IMR-90 (cell line): ENCODE data around the gene KRT79. TPM values are rescaled to one million over a fixed set of nuclear protein-coding genes. Genes with fewer than 3 reads are reported as not detected.

Experiments
- ATAC-seq: fragments of 200-7000 bp; cut with Tn5 transposase; 2 replicates; pipeline ENCODE4 v1.9.1; 2020; ENCODE audit warnings: low read depth, mild to moderate bottlenecking, moderate library complexity
- BruUV-seq: library from RNA; stranded (reverse); fragments of 400-500 nt; replicated peaks from 2 replicates; lab custom pipeline; 2021; lab: Mats Ljungman, UMichigan
- CTCF ChIA-PET: fragments of 300-600 bp; formaldehyde crosslinking; extraction: SDS; loops from one replicate; lab custom pipeline; 2021; ENCODE audit warnings: antibody characterized with exemption; lab: Yijun Ruan, JAX
- POLR2A ChIA-PET: fragments of 300-600 bp; sonication (Branson Sonifier 250); formaldehyde crosslinking; loops from one replicate; lab custom pipeline; 2022; ENCODE audit warnings: antibody characterized with exemption; ENCODE audit not compliant: unreplicated experiment; lab: Charles Lee
- DNase-seq: peaks from one replicate; pipeline ENCODE4 v3.0.0; 2013
- H2AFZ ChIP-seq: replicated peaks from 2 replicates; pipeline ENCODE3; 2013; ENCODE audit warnings: low read length, mild to moderate bottlenecking; ENCODE audit not compliant: poor library complexity
- H2AK5ac ChIP-seq: 2 replicates; pipeline ENCODE4 v1.6.1; 2013; ENCODE audit warnings: low read depth, low read length, inconsistent platforms
- H2AK9ac ChIP-seq: replicated peaks from 2 replicates; pipeline ENCODE3; 2013; ENCODE audit warnings: mild to moderate bottlenecking, low read depth, low read length, moderate library complexity; ENCODE audit not compliant: poor library complexity
- H2BK120ac ChIP-seq: 2 replicates; pipeline ENCODE4 v1.6.1; 2013; ENCODE audit warnings: low read depth, low read length, inconsistent platforms
- H2BK15ac ChIP-seq: 3 replicates; pipeline ENCODE4 v1.6.1; 2013; ENCODE audit warnings: low read depth, low read length, inconsistent platforms
- H2BK20ac ChIP-seq: 2 replicates; pipeline ENCODE4 v1.6.1; 2013; ENCODE audit warnings: low read depth, mild to moderate bottlenecking, inconsistent platforms, low read length, moderate library complexity
- H2BK5ac ChIP-seq: 2 replicates; pipeline ENCODE4 v1.6.1; 2013; ENCODE audit warnings: mild to moderate bottlenecking, low read depth, low read length, inconsistent platforms; ENCODE audit not compliant: poor library complexity, severe bottlenecking
- H3K14ac ChIP-seq: replicated peaks from 2 replicates; pipeline ENCODE4 v1.6.1; 2013; ENCODE audit warnings: low read depth, low read length, inconsistent platforms
- H3K18ac ChIP-seq: 2 replicates; pipeline ENCODE4 v1.6.1; 2013; ENCODE audit warnings: low read depth, low read length, control low read depth
- H3K23ac ChIP-seq: 2 replicates; pipeline ENCODE4 v1.6.1; 2013; ENCODE audit warnings: low read depth, low read length, inconsistent platforms
- H3K27ac ChIP-seq: 2 replicates; pipeline ENCODE4 v1.5.1; 2013; ENCODE audit warnings: mild to moderate bottlenecking, control low read depth, low read length; ENCODE audit not compliant: insufficient read depth
- H3K27me3 ChIP-seq: 2 replicates; pipeline ENCODE4 v1.6.1; 2013; ENCODE audit warnings: low read length; ENCODE audit not compliant: control insufficient read depth, insufficient read depth
- H3K36me3 ChIP-seq: 2 replicates; pipeline ENCODE4 v1.6.1; 2013; ENCODE audit warnings: low read length, mixed read lengths; ENCODE audit not compliant: control insufficient read depth, insufficient read depth
- H3K4ac ChIP-seq: 2 replicates; pipeline ENCODE4 v1.6.1; 2013; ENCODE audit warnings: low read depth, low read length, inconsistent platforms
- H3K4me1 ChIP-seq: 2 replicates; pipeline ENCODE4 v1.6.1; 2013; ENCODE audit warnings: low read length, mixed read lengths; ENCODE audit not compliant: control insufficient read depth, insufficient read depth
- H3K4me2 ChIP-seq: 2 replicates; pipeline ENCODE4 v1.6.1; 2013; ENCODE audit warnings: low read depth, mild to moderate bottlenecking, control low read depth, low read length, moderate library complexity
- H3K4me3 ChIP-seq: 2 replicates; pipeline ENCODE4 v1.5.1; 2013; ENCODE audit warnings: low read depth, mild to moderate bottlenecking, control low read depth, low read length, moderate library complexity; ENCODE audit not compliant: insufficient read depth
- H3K56ac ChIP-seq: 2 replicates; pipeline ENCODE4 v1.6.1; 2013; ENCODE audit warnings: low read length, inconsistent platforms; ENCODE audit not compliant: insufficient read depth; ENCODE audit errors: extremely low read depth
- H3K79me1 ChIP-seq, 2 experiments: 2 replicates each; pipeline ENCODE4 v1.6.1; 2013; ENCODE audit warnings: low read length in 2 of 2, inconsistent platforms in 1 of 2, low read depth in 1 of 2
- H3K9ac ChIP-seq: 2 replicates; pipeline ENCODE4 v1.6.1; 2013; ENCODE audit warnings: low read depth, low read length, control low read depth
- H3K9me1 ChIP-seq: 2 replicates; pipeline ENCODE4 v1.6.1; 2013; ENCODE audit warnings: low read length, inconsistent platforms; ENCODE audit not compliant: insufficient read depth
- H3K9me3 ChIP-seq: 2 replicates; pipeline ENCODE4 v1.6.1; 2013; ENCODE audit warnings: low read length; ENCODE audit not compliant: control insufficient read depth, insufficient read depth
- H4K20me1 ChIP-seq: 2 replicates; pipeline ENCODE4 v1.6.1; 2013; ENCODE audit warnings: low read length, inconsistent platforms; ENCODE audit not compliant: insufficient read depth
- H4K5ac ChIP-seq: 2 replicates; pipeline ENCODE4 v1.6.1; 2013; ENCODE audit warnings: mild to moderate bottlenecking, low read depth, low read length, control low read depth
- H4K8ac ChIP-seq, 2 experiments: 2 replicates each; pipeline ENCODE4 v1.6.1; 2013; ENCODE audit warnings: low read depth in 2 of 2, low read length in 2 of 2, control low read depth in 1 of 2, inconsistent platforms in 1 of 2
- H4K91ac ChIP-seq: 2 replicates; pipeline ENCODE4 v1.6.1; 2013; ENCODE audit warnings: low read depth, low read length, inconsistent platforms; ENCODE audit not compliant: insufficient read depth
- BHLHE40 ChIP-seq: fragments of 150-350 bp; IDR thresholded peaks from 2 replicates; pipeline ENCODE4 v1.6.1; 2016; ENCODE audit warnings: mild to moderate bottlenecking, low read depth, low read length
- CHD1 ChIP-seq: IDR thresholded peaks from 2 replicates; pipeline ENCODE4 v1.6.1; 2012; ENCODE audit warnings: low read depth, low read length, improper control_type of control experiment
- ELK1 ChIP-seq: fragments of 150-350 bp; IDR thresholded peaks from 2 replicates; pipeline ENCODE4 v1.6.1; 2016; ENCODE audit warnings: low read depth, mild to moderate bottlenecking, low read length, moderate library complexity, borderline replicate concordance
- FOS ChIP-seq: fragments of 150-350 bp; IDR thresholded peaks from 2 replicates; pipeline ENCODE4 v1.6.1; 2016; ENCODE audit warnings: low read depth, low read length
- MAFK ChIP-seq: IDR thresholded peaks from 2 replicates; pipeline ENCODE4 v1.6.1; 2012; ENCODE audit warnings: low read depth, low read length, improper control_type of control experiment
- MAZ ChIP-seq: IDR thresholded peaks from 2 replicates; pipeline ENCODE4 v1.6.1; 2012; ENCODE audit warnings: low read depth, mild to moderate bottlenecking, low read length, improper control_type of control experiment, moderate library complexity, borderline replicate concordance
- MXI1 ChIP-seq: IDR thresholded peaks from 2 replicates; pipeline ENCODE4 v1.6.1; 2012; ENCODE audit warnings: low read depth, mild to moderate bottlenecking, low read length, moderate library complexity, borderline replicate concordance
- NFE2L2 ChIP-seq: fragments of 150-350 bp; IDR thresholded peaks from 2 replicates; pipeline ENCODE4 v1.6.1; 2016; ENCODE audit warnings: low read depth, mild to moderate bottlenecking, low read length
- POLR2A ChIP-seq: IDR thresholded peaks from 2 replicates; pipeline ENCODE4 v1.6.1; 2012; ENCODE audit warnings: mild to moderate bottlenecking, low read depth, low read length
- RAD21 ChIP-seq: IDR thresholded peaks from 2 replicates; pipeline ENCODE4 v1.6.1; 2012; ENCODE audit warnings: low read length, improper control_type of control experiment
- RCOR1 ChIP-seq: IDR thresholded peaks from 2 replicates; pipeline ENCODE4 v1.6.1; 2012; ENCODE audit warnings: mild to moderate bottlenecking, low read length, improper control_type of control experiment; ENCODE audit not compliant: insufficient replicate concordance
- RFX5 ChIP-seq: IDR thresholded peaks from 2 replicates; pipeline ENCODE4 v1.8.0; 2012; ENCODE audit warnings: low read depth, mild to moderate bottlenecking, low read length, moderate library complexity
- SMC3 ChIP-seq: fragments of 150-350 bp; IDR thresholded peaks from 2 replicates; pipeline ENCODE4 v1.6.1; 2016; ENCODE audit warnings: low read depth, mild to moderate bottlenecking, antibody characterized with exemption, low read length, moderate library complexity
- WGBS, 2 experiments: methylation state at CpG; one replicate each; pipeline versions ENCODE4 v1.1.5 to v1.1.7; 2013; ENCODE audit warnings: missing lambda C conversion rate in 2 of 2; ENCODE audit not compliant: insufficient read length in 1 of 2; ENCODE audit errors: extremely low coverage in 2 of 2; 5-methylcytosine and 5-hydroxymethylcytosine counted together
- dilution Hi-C: fragments of 300-500 bp; cut with HindIII; formaldehyde crosslinking; loops from one replicate; pipeline ENCODE4 v1.14.3; 2018; ENCODE audit warnings: low sequenced_read_pairs; ENCODE audit not compliant: unreplicated experiment
- in situ Hi-C: fragments of 300-500 bp; cut with MboI; formaldehyde crosslinking; loops from 3 replicates; pipeline ENCODE4 v1.14.3; 2019; ENCODE audit warnings: low sequenced_read_pairs, inconsistent platforms, mixed read lengths
- intact Hi-C: fragments of 100-400 bp; cut with micrococcal nuclease; formaldehyde crosslinking; loops from 2 replicates; pipeline ENCODE4 v1.10.0; 2022
- polyA plus RNA-seq, 3 experiments: library from polyadenylated mRNA; depleted of rRNA; stranded (reverse); fragments of >200 nt; gene quantifications; 2 replicates each; pipeline ENCODE4 v1.2.3, GENCODE V29; 2012; ENCODE audit warnings: low replicate concordance in 1 of 3
- total RNA-seq: library from RNA; depleted of rRNA; stranded (reverse); fragments of >200 nt; gene quantifications from 2 replicates; pipeline ENCODE4 v1.2.3, GENCODE V29; 2012
- TF ChIP-seq, protein P1 (sequence below): conservative IDR thresholded peaks from 2 replicates; pipeline ENCODE4 v1.5.1; 2012; ENCODE audit warnings: mild to moderate bottlenecking, low read depth, low read length, improper control_type of control experiment
- TF ChIP-seq, protein P2 (sequence below): fragments of 150-350 bp; IDR thresholded peaks from 2 replicates; pipeline ENCODE4 v1.6.1; 2017; ENCODE audit warnings: mild to moderate bottlenecking, antibody characterized with exemption, low read length, low read depth

KRT79 gene
- total and polyA plus RNA-seq, 2 of the 4 experiments (the other 2 are of a cell fraction) = under 0.01 to 0.24 TPM

DNA sequence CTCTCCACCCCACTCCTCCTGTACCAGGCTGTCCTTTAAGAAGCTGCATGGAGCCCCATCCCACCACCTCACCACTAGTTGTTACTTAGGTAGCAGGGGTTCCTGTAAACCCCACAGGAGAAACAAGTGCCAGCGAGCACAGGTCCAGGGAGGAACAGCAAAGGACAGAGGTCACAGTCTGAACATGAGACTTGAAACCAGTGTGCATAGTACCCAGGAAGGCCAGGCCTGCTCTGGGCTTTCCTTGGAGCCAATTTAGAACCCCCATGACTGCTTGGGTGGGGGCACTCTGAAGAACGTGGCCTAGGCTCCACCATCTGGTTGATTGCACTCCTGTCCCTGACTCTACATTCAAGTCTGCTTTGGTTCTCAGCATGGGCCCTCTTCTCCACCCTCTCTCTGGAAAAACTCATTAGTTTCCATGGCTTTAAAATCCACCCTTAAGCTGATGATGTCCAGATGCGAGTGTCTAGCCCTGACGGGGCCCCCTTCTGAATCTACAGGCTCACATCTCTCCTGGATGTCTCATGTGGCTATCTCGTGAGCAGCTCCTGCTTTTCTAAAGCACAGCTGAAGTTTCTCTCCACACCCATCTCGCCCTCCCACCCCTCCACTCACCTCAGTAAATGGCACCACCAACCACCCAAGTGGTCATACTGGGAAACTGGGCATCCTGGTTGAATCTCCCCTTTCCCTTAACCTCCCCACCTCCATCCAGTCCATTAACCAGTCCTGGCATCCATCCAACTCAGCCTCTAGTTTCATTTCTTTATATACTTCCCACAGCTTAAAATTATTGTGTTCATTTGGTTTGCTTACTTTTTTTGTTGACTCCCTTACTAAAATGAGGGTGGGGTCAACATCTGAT is 46.6 kb downstream of the KRT79 start:
- Histone ChIP-seq H3K4me3 (no peak overlapping the region), H3K23ac (no peak overlapping the region), H3K9me3 (no peaks in the 10 kb centered on the region), H3K56ac (no peak overlapping the region), H3K27me3 (peaks cover 45% of the 10 kb centered on the region), H4K8ac (no peak overlapping the region), H4K91ac (no peak overlapping the region), H3K4me1 (no peaks in the 10 kb centered on the region), H3K9me1 (no peaks in the 10 kb centered on the region), H3K36me3 (no peaks in the 10 kb centered on the region), H3K18ac (no peak overlapping the region), H2BK15ac (no peak overlapping the region), H3K9ac (no peak overlapping the region), H2AK5ac (no peak overlapping the region), H3K79me1 (no peaks in the 10 kb centered on the region), H3K4me2 (no peak overlapping the region), H2BK20ac (no peak overlapping the region), H3K27ac (no peak overlapping the region), H2BK5ac (no peak overlapping the region), H4K5ac (no peak overlapping the region), H2BK120ac (no peak overlapping the region), H2AK9ac (no peak overlapping the region), H4K20me1 (no peaks in the 10 kb centered on the region), H3K14ac (no peak overlapping the region), H3K4ac (no peak overlapping the region), H2AFZ (no peak overlapping the region)
- 34% methylated on average over 4 of the region's 6 CpGs; no CpG with 5 or more reads in 1 of the 2 experiments for WGBS, 2 experiments
- intact Hi-C loops = no loop called here
- DNase-seq (no peak), ATAC-seq (no peak)
- POLR2A ChIA-PET = no interaction called here
- dilution Hi-C loops = no loop called here
- CTCF ChIA-PET = no interaction called here
- in situ Hi-C loops = no loop called here
- no TSS peak for BruUV-seq
- TF ChIP-seq, protein P1, sequence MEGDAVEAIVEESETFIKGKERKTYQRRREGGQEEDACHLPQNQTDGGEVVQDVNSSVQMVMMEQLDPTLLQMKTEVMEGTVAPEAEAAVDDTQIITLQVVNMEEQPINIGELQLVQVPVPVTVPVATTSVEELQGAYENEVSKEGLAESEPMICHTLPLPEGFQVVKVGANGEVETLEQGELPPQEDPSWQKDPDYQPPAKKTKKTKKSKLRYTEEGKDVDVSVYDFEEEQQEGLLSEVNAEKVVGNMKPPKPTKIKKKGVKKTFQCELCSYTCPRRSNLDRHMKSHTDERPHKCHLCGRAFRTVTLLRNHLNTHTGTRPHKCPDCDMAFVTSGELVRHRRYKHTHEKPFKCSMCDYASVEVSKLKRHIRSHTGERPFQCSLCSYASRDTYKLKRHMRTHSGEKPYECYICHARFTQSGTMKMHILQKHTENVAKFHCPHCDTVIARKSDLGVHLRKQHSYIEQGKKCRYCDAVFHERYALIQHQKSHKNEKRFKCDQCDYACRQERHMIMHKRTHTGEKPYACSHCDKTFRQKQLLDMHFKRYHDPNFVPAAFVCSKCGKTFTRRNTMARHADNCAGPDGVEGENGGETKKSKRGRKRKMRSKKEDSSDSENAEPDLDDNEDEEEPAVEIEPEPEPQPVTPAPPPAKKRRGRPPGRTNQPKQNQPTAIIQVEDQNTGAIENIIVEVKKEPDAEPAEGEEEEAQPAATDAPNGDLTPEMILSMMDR = no peak
- TF ChIP-seq FOS = no peak
- TF ChIP-seq RAD21 = no peak
- TF ChIP-seq MAFK = no peak
- no peak for TF ChIP-seq MXI1
- TF ChIP-seq NFE2L2 = no peak
- no peak for TF ChIP-seq ELK1
- no peak for TF ChIP-seq MAZ
- no peak for TF ChIP-seq RFX5
- TF ChIP-seq, protein P2, sequence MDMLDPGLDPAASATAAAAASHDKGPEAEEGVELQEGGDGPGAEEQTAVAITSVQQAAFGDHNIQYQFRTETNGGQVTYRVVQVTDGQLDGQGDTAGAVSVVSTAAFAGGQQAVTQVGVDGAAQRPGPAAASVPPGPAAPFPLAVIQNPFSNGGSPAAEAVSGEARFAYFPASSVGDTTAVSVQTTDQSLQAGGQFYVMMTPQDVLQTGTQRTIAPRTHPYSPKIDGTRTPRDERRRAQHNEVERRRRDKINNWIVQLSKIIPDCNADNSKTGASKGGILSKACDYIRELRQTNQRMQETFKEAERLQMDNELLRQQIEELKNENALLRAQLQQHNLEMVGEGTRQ = no peak
- TF ChIP-seq BHLHE40 = no peak
- no peak for TF ChIP-seq POLR2A
- TF ChIP-seq SMC3 = no peak
- TF ChIP-seq RCOR1 = no peak
- TF ChIP-seq CHD1 = no peak
